Measurements from ENCODE around the gene WWOX. TPM values are rescaled to one million over a fixed set of nuclear protein-coding genes. Genes with fewer than 3 reads are reported as not detected.
A peak's percentile ranks its signal among the peaks of the same experiment; 100 is the strongest.

Gene WWOX
- total and polyA plus RNA-seq, 3 experiments from 2014 or later, result 17.2 to 18.6 (median 18.2) TPM

DNA sequence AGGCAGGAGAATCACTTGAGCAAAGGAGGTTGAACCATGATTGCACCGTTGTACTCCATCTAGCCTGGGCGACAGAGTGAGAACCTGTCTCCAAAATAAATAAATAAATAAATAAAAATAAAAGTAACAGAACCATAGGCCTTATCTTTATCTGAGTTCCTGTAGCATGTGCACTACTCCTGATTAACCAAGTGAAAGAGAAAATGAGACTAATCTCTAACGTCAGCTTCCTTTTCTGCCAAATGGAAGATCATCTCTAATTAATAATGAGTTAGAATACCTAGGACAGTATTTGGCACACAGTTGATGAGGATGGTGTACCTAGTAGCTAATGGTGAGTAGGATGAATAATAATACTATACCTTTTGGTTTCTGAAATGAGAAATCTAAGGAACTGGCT, 520.4 kb downstream of the WWOX start:
- ChIA-PET POLR2A (no interaction called here), CTCF (interaction anchor here (1.2 kb wide), 1 partner anchor 14 kb away, joined by 4 read pairs; no protein-coding TSS in a partner anchor)
- Mint-ChIP-seq H3K27ac (no peak overlapping the region), H3K27me3 (no peaks in the 10 kb centered on the region), H3K4me3 (no peak overlapping the region), H3K36me3 (peaks cover 0 to 3% (median 1%) of the 10 kb centered on the region in 3 donors), H3K4me1 (no peaks in the 10 kb centered on the region), H3K9me3 (peaks cover 0 to 11% (median 3%) of the 10 kb centered on the region in 5 donors)
- Histone ChIP-seq H3K36me3 (ENCODE audit: insufficient read depth, low read length) (no peaks in the 10 kb centered on the region), H3K4me3 (ENCODE audit: low read length) (no peak overlapping the region), H3K27me3 (ENCODE audit: insufficient read depth, low read length, poor library complexity, severe bottlenecking) (no peaks in the 10 kb centered on the region), H3K27ac (ENCODE audit: low read depth, low read length) (no peak overlapping the region), H3K9me3 (ENCODE audit: low read length) (no peaks in the 10 kb centered on the region), H3K4me1 (ENCODE audit: insufficient read depth, low read length) (no peaks in the 10 kb centered on the region)
- no peak for DNase-seq

DNA sequence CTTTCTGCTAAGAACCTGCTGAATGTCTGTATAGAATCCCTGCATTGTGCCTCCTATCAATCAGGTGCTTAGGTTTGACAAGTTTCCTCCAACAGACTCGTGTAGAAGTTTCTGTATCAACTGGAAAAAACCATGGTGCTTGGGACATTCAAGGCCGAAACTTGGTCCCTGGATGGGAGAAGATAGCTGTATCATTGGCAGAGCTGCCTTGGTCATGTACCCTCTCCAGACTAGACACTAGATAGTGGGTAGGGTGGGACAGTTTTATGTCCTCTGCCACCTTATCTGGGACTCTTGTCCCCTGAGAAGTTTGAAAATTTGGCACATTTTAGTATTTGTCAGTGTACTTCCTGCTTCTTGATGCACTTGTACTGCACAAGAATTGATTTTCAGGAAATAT, 520.8 kb downstream of the WWOX start:
- ChIA-PET POLR2A (no interaction called here), CTCF (interaction anchor here (1.2 kb wide), 1 partner anchor 13 kb away, joined by 4 read pairs; no protein-coding TSS in a partner anchor)
- Mint-ChIP-seq H3K4me3 (no peak overlapping the region), H3K4me1 (no peaks in the 10 kb centered on the region), H3K27me3 (no peaks in the 10 kb centered on the region), H3K9me3 (peaks cover 0 to 11% (median 3%) of the 10 kb centered on the region in 5 donors), H3K27ac (peak overlapping the region in 1 of 8 donors; percentile 41), H3K36me3 (peaks cover 0 to 3% (median 1%) of the 10 kb centered on the region in 3 donors)
- no peaks in the 10 kb centered on the region for H3K4me1 ChIP-seq (ENCODE audit: insufficient read depth, low read length)
- no peak overlapping the region for H3K4me3 ChIP-seq (ENCODE audit: low read length)
- H3K27me3 ChIP-seq (ENCODE audit: insufficient read depth, low read length, poor library complexity, severe bottlenecking), result no peaks in the 10 kb centered on the region
- no peak for DNase-seq
- H3K36me3 ChIP-seq (ENCODE audit: insufficient read depth, low read length), result no peaks in the 10 kb centered on the region
- H3K27ac ChIP-seq (ENCODE audit: low read depth, low read length), result no peak overlapping the region
- H3K9me3 ChIP-seq (ENCODE audit: low read length), result no peaks in the 10 kb centered on the region

DNA sequence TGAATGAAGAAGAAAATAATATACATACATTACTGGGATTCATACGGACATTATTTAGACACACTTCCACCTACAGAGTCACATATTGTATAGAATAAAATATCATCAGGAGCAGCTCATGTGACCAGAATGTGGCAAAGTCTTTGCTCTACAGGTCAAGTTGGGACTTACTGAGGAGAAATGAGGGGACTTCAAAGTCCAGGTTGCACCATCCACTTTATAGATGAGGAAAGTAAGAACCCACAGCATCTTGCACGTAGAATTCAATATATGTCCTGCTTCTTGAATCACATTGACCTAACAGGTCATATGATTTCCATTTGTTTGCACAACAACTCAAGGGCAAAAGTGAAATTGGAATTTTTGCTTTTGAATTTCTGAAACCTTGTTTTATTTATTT, 524.3 kb downstream of the WWOX start:
- no peaks in the 10 kb centered on the region for H3K4me1 Mint-ChIP-seq
- peaks cover 0 to 11% (median 3%) of the 10 kb centered on the region in 5 donors for H3K9me3 Mint-ChIP-seq
- Histone ChIP-seq H3K27ac (ENCODE audit: low read depth, low read length) (no peak overlapping the region), H3K36me3 (ENCODE audit: insufficient read depth, low read length) (no peaks in the 10 kb centered on the region), H3K4me1 (ENCODE audit: insufficient read depth, low read length) (no peaks in the 10 kb centered on the region), H3K9me3 (ENCODE audit: low read length) (no peaks in the 10 kb centered on the region), H3K27me3 (ENCODE audit: insufficient read depth, low read length, poor library complexity, severe bottlenecking) (no peaks in the 10 kb centered on the region), H3K4me3 (ENCODE audit: low read length) (no peak overlapping the region)
- ChIA-PET CTCF (no interaction called here), POLR2A (no interaction called here)
- no peak overlapping the region for H3K27ac Mint-ChIP-seq
- no peak for DNase-seq
- peaks cover 1 to 24% (median 6%) of the 10 kb centered on the region in 3 donors for H3K36me3 Mint-ChIP-seq
- peaks cover 0 to 2% of the 10 kb centered on the region in 2 donors for H3K27me3 Mint-ChIP-seq
- H3K4me3 Mint-ChIP-seq, result no peak overlapping the region

DNA sequence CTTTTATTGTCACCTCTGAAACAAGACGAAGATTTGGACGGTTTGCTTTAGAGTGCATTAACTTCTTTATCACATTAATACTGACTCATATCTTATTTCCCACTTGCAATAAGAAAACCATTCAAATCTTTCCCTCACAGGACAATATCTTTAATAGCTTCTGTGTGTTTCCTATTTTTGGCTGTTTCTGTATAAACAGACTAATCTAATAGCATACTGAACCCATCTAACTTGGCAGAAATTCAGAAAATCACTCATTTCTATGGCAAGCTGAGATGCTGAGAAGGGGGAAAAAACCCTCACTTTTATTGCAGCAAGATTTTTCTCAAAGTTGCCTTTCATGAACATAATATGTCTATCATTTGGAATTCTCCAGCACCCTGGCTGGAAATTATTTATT, 524.9 kb downstream of the WWOX start:
- H3K27ac ChIP-seq (ENCODE audit: low read depth, low read length), result no peak overlapping the region
- Mint-ChIP-seq H3K4me1 (no peaks in the 10 kb centered on the region), H3K27ac (no peak overlapping the region), H3K27me3 (peaks cover 0 to 2% of the 10 kb centered on the region in 2 donors), H3K9me3 (peaks cover 2 to 13% (median 3%) of the 10 kb centered on the region in 5 donors), H3K4me3 (no peak overlapping the region), H3K36me3 (peaks cover 1 to 30% (median 6%) of the 10 kb centered on the region in 3 donors)
- H3K27me3 ChIP-seq (ENCODE audit: insufficient read depth, low read length, poor library complexity, severe bottlenecking), result no peaks in the 10 kb centered on the region
- no peaks in the 10 kb centered on the region for H3K9me3 ChIP-seq (ENCODE audit: low read length)
- H3K4me3 ChIP-seq (ENCODE audit: low read length), result no peak overlapping the region
- H3K4me1 ChIP-seq (ENCODE audit: insufficient read depth, low read length), result no peaks in the 10 kb centered on the region
- no peak for DNase-seq
- ChIA-PET POLR2A (no interaction called here), CTCF (no interaction called here)
- H3K36me3 ChIP-seq (ENCODE audit: insufficient read depth, low read length), result no peaks in the 10 kb centered on the region

DNA sequence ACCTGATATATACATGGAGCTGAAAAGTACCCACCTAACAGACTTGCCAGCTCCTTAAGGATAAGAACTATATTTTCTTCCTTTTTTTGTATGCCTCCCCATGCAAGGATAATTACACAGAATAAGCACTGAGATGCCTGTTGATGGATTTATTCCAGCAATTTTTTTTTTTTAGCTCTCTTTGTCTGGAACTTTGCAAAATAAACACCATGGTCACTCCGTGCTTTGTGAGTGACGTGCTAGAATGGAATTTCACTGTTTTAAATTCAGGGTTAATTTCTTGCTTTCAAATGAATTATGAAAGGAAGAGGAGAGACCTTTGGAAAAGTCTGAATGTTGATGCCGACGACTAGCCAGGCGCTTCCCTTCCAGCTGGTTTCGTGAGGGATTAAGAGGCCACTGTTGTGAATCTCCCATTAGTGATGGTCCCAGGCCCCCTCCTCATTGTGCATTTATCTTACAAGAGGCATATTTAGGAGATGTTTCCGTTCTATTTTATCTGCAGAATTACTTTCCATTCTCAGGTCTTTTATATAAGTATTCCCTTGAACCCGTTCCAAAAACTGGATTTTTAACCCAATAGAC, 529.1 kb downstream of the WWOX start:
- no peak overlapping the region for H3K27ac Mint-ChIP-seq
- no peak overlapping the region for H3K4me3 ChIP-seq (ENCODE audit: low read length)
- no peaks in the 10 kb centered on the region for H3K27me3 ChIP-seq (ENCODE audit: insufficient read depth, low read length, poor library complexity, severe bottlenecking)
- no peak for DNase-seq
- H3K4me1 ChIP-seq (ENCODE audit: insufficient read depth, low read length), result no peaks in the 10 kb centered on the region
- H3K9me3 Mint-ChIP-seq, result peaks cover 10 to 20% (median 18%) of the 10 kb centered on the region in 5 donors
- H3K9me3 ChIP-seq (ENCODE audit: low read length), result no peaks in the 10 kb centered on the region
- H3K36me3 Mint-ChIP-seq, result peaks cover 2 to 43% (median 8%) of the 10 kb centered on the region in 3 donors
- H3K27me3 Mint-ChIP-seq, result peaks cover 0 to 5% of the 10 kb centered on the region in 2 donors
- H3K4me1 Mint-ChIP-seq, result no peaks in the 10 kb centered on the region
- CTCF ChIA-PET, result no interaction called here
- POLR2A ChIA-PET, result no interaction called here
- no peak overlapping the region for H3K4me3 Mint-ChIP-seq
- no peak overlapping the region for H3K27ac ChIP-seq (ENCODE audit: low read depth, low read length)
- H3K36me3 ChIP-seq (ENCODE audit: insufficient read depth, low read length), result no peaks in the 10 kb centered on the region

DNA sequence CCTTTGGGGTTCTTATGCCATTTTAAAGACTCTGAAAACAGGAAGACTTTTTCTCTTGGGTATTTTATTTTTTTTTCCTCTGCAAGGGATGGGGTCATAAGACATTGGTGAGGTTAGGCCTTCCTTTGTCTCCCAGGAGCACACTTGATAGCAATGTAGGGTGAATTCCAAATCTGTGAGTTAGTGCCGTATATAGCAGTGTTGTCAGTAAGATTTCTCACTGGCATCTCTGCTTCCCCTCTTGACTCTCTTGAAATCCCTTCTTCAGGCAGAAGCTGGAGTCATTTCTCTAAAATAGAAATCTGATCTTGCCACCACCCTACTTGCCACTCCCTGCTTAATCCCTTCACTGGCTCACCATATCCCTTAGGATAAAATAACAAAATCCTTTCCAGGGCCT, 529.7 kb downstream of the WWOX start:
- Mint-ChIP-seq H3K27ac (no peak overlapping the region), H3K4me1 (no peaks in the 10 kb centered on the region), H3K9me3 (peaks cover 10 to 20% (median 18%) of the 10 kb centered on the region in 5 donors), H3K36me3 (peaks cover 2 to 43% (median 8%) of the 10 kb centered on the region in 3 donors), H3K27me3 (peaks cover 0 to 5% of the 10 kb centered on the region in 2 donors), H3K4me3 (no peak overlapping the region)
- POLR2A ChIA-PET, result no interaction called here
- H3K4me3 ChIP-seq (ENCODE audit: low read length), result no peak overlapping the region
- no peaks in the 10 kb centered on the region for H3K27me3 ChIP-seq (ENCODE audit: insufficient read depth, low read length, poor library complexity, severe bottlenecking)
- no peak for DNase-seq
- H3K27ac ChIP-seq (ENCODE audit: low read depth, low read length), result no peak overlapping the region
- H3K36me3 ChIP-seq (ENCODE audit: insufficient read depth, low read length), result no peaks in the 10 kb centered on the region
- CTCF ChIA-PET, result no interaction called here
- H3K4me1 ChIP-seq (ENCODE audit: insufficient read depth, low read length), result no peaks in the 10 kb centered on the region
- no peaks in the 10 kb centered on the region for H3K9me3 ChIP-seq (ENCODE audit: low read length)

DNA sequence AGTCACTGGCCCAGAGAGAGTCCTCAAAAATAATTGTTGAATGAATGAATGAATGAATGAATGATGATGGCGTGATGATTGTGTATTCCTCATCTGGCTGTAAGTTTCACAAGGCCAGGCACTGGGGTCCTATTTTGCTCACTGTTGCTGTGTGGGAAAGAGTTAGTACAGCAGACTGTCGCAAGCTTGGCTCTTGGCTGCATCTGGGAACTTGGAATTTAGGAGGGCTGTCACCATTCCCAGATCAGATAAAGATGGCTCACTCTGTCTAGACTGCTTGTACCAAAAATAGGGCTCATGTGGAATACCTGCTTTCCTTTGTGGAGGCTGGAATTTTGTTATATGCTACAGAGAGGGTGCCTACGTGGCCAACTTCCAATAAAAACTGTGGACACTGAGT, 530.6 kb downstream of the WWOX start:
- Histone ChIP-seq H3K27ac (ENCODE audit: low read depth, low read length) (no peak overlapping the region), H3K9me3 (ENCODE audit: low read length) (no peaks in the 10 kb centered on the region), H3K27me3 (ENCODE audit: insufficient read depth, low read length, poor library complexity, severe bottlenecking) (no peaks in the 10 kb centered on the region), H3K36me3 (ENCODE audit: insufficient read depth, low read length) (no peaks in the 10 kb centered on the region), H3K4me3 (ENCODE audit: low read length) (no peak overlapping the region), H3K4me1 (ENCODE audit: insufficient read depth, low read length) (no peaks in the 10 kb centered on the region)
- Mint-ChIP-seq H3K4me1 (no peaks in the 10 kb centered on the region), H3K27ac (no peak overlapping the region), H3K36me3 (peaks cover 2 to 44% (median 8%) of the 10 kb centered on the region in 3 donors), H3K9me3 (peaks cover 10 to 20% (median 18%) of the 10 kb centered on the region in 5 donors), H3K4me3 (no peak overlapping the region), H3K27me3 (peaks cover 0 to 5% of the 10 kb centered on the region in 2 donors)
- ChIA-PET CTCF (no interaction called here), POLR2A (no interaction called here)
- DNase-seq, result no peak

DNA sequence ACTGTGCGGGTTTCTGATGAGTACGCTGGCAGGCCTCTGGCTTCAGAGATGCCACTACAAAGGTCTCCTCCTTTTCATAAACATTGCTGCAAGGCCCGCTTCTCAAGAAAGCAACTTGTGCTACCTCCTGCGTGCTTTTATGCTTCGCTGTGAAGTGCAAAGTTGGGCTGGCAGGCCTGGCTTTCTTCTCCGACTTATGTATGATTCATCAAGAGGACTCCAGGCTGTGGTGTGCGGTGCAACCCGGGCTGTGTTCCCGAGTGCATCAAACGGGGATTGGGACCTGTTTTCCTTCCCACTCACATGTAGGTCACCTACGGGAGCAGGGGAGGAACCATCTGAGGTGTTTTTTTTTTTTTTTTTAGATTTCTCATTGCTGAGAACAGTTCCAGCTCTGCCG, 534.1 kb downstream of the WWOX start:
- ChIA-PET CTCF (interaction anchor here (0.8 to 1.4 kb wide), 2 partner anchors 14 to 1206 kb away, joined by 4 read pairs; no protein-coding TSS in a partner anchor), POLR2A (no interaction called here)
- no peaks in the 10 kb centered on the region for H3K9me3 ChIP-seq (ENCODE audit: low read length)
- no peak for DNase-seq
- H3K4me3 Mint-ChIP-seq, result no peak overlapping the region
- H3K27me3 Mint-ChIP-seq, result peaks cover 0 to 4% of the 10 kb centered on the region in 2 donors
- no peaks in the 10 kb centered on the region for H3K36me3 ChIP-seq (ENCODE audit: insufficient read depth, low read length)
- no peaks in the 10 kb centered on the region for H3K4me1 ChIP-seq (ENCODE audit: insufficient read depth, low read length)
- H3K27ac ChIP-seq (ENCODE audit: low read depth, low read length), result no peak overlapping the region
- H3K9me3 Mint-ChIP-seq, result peaks cover 10 to 20% (median 18%) of the 10 kb centered on the region in 5 donors
- H3K36me3 Mint-ChIP-seq, result peaks cover 2 to 39% (median 3%) of the 10 kb centered on the region in 3 donors
- H3K4me1 Mint-ChIP-seq, result no peaks in the 10 kb centered on the region
- H3K4me3 ChIP-seq (ENCODE audit: low read length), result no peak overlapping the region
- no peaks in the 10 kb centered on the region for H3K27me3 ChIP-seq (ENCODE audit: insufficient read depth, low read length, poor library complexity, severe bottlenecking)
- no peak overlapping the region for H3K27ac Mint-ChIP-seq
